GM21529 (cell line): Measurements from ENCODE around the gene CCDC14.

Experiments used
- ATAC-seq: cut with Tn5 transposase; IDR thresholded peaks from one replicate; pipeline ENCODE4 v1.9.1; 2021; ENCODE audit not compliant: unreplicated experiment

The CCDC14 gene

GRCh38 chr3:123864706-123865105 is 96.3 kb downstream of the CCDC14 start:
- no peak for ATAC-seq
